Activated naive CD4-positive, alpha-beta T cell treated with anti-CD3 and anti-CD28 coated beads, Interleukin-2, amount 50 U/mL, for 24 hours (primary cell): ENCODE measurements around the gene GOLGA1.
"Not testable (repeated sequence)": the region's sequence is repeated elsewhere in the genome, so short reads cannot be mapped to it uniquely, and the experiment has no call there.

Experiments used
- H3K27ac Mint-ChIP-seq: one replicate; pipeline ENCODE4 v1.8.0; 2021; ENCODE audit warnings: mild to moderate bottlenecking, mixed read lengths
- H3K27me3 Mint-ChIP-seq: one replicate; pipeline ENCODE4 v1.8.0; 2021; ENCODE audit warnings: mixed read lengths
- H3K36me3 Mint-ChIP-seq: one replicate; pipeline ENCODE4 v1.8.0; 2021; ENCODE audit warnings: mixed read lengths
- H3K4me1 Mint-ChIP-seq: one replicate; pipeline ENCODE4 v1.8.0; 2021; ENCODE audit warnings: mixed read lengths
- H3K4me3 Mint-ChIP-seq: one replicate; pipeline ENCODE4 v1.8.0; 2021; ENCODE audit warnings: mild to moderate bottlenecking, mixed read lengths
- H3K9me3 Mint-ChIP-seq: one replicate; pipeline ENCODE4 v1.8.0; 2021; ENCODE audit warnings: mixed read lengths

Gene GOLGA1, protein sequence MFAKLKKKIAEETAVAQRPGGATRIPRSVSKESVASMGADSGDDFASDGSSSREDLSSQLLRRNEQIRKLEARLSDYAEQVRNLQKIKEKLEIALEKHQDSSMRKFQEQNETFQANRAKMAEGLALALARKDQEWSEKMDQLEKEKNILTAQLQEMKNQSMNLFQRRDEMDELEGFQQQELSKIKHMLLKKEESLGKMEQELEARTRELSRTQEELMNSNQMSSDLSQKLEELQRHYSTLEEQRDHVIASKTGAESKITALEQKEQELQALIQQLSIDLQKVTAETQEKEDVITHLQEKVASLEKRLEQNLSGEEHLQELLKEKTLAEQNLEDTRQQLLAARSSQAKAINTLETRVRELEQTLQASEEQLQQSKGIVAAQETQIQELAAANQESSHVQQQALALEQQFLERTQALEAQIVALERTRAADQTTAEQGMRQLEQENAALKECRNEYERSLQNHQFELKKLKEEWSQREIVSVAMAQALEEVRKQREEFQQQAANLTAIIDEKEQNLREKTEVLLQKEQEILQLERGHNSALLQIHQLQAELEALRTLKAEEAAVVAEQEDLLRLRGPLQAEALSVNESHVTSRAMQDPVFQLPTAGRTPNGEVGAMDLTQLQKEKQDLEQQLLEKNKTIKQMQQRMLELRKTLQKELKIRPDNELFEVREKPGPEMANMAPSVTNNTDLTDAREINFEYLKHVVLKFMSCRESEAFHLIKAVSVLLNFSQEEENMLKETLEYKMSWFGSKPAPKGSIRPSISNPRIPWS

GRCh38 chr9:124940894-124941678, at the start of gene GOLGA1:
GOLGA1 (minus strand) TSS chr9:124941083; CDS start chr9:124938711, 2,372 bp downstream.
- Mint-ChIP-seq H3K9me3 (no peaks in the 10 kb centered on the region), H3K4me3 (peak within 1 kb of the TSS; percentile 98), H3K4me1 (peaks cover 30% of the 10 kb centered on the region), H3K36me3 (peaks cover 6% of the 10 kb centered on the region), H3K27ac (peak within 1 kb of the TSS; percentile 99), H3K27me3 (no peaks in the 10 kb centered on the region)

GRCh38 chr9:124983698-124984097, 42.8 kb upstream of the GOLGA1 start:
- Mint-ChIP-seq H3K4me1 (no peaks in the 10 kb centered on the region), H3K9me3 (no peaks in the 10 kb centered on the region), H3K4me3 (no peak overlapping the region), H3K27me3 (no peaks in the 10 kb centered on the region), H3K27ac (no peak overlapping the region), H3K36me3 (peaks cover 26% of the 10 kb centered on the region)

DNA sequence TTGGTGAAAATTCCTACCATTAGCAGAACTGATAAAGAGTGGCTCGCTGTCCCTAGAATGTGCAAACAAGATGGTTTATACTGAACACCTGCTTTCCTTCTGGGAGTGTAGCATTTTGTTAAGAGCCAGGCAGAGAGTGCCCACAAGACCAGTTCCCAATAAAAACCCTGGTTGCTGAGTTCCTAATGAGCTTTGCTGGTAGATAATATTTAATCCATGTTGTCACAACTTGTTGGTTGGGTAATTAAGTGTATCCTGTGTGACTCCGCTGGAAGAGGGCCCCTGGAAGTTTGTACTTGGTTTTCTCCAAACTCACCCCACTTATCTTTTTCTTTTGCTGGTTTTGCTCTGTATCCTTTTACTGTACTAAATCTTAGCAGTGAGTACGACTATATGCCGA, 39.5 kb upstream of the GOLGA1 start:
- Mint-ChIP-seq H3K4me1 (no peaks in the 10 kb centered on the region), H3K4me3 (no peak overlapping the region), H3K27me3 (no peaks in the 10 kb centered on the region), H3K9me3 (no peaks in the 10 kb centered on the region), H3K27ac (no peak overlapping the region), H3K36me3 (peaks cover 14% of the 10 kb centered on the region)

GRCh38 chr9:124975131-124975530, 34.2 kb upstream of the GOLGA1 start:
- H3K9me3 Mint-ChIP-seq, result no peaks in the 10 kb centered on the region
- no peaks in the 10 kb centered on the region for H3K4me1 Mint-ChIP-seq
- H3K36me3 Mint-ChIP-seq, result peaks cover 8% of the 10 kb centered on the region
- H3K27me3 Mint-ChIP-seq, result no peaks in the 10 kb centered on the region
- no peak overlapping the region for H3K27ac Mint-ChIP-seq
- H3K4me3 Mint-ChIP-seq, result no peak overlapping the region

GRCh38 chr9:124973807-124974206, 32.9 kb upstream of the GOLGA1 start:
- H3K4me3 Mint-ChIP-seq, result no peak overlapping the region

DNA sequence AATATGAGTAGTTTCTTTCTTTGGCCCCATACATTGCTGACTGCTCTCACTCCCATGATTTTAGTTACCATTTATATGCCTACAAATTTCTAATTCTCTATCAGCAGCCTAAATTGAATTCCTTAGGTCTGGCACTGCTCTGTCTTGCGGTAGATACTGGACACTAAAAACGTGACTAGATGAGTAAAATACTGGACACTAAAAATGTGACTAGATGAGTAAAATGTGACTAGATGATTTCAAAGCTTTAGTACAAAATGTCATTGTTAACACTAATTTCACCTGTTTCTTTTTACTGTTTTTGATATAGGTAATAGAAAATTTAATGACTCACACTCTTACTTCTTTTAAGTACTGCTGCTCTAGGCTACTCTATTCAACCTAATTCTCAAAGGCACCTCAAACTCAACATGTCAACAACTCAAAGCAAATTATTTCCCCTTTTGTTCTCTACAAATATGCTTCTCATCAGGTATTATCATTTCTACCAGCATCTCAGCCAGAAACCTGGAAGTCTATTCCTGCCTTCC, 31.4 kb upstream of the GOLGA1 start:
- Mint-ChIP-seq H3K36me3 (peaks cover 10% of the 10 kb centered on the region), H3K4me3 (no peak overlapping the region), H3K27ac (peak overlapping the region; percentile 18), H3K4me1 (peaks cover 7% of the 10 kb centered on the region), H3K27me3 (no peaks in the 10 kb centered on the region), H3K9me3 (no peaks in the 10 kb centered on the region)

More at GRCh38 chr9:124973807-124974206, 32.9 kb upstream of the GOLGA1 start:
- H3K36me3 Mint-ChIP-seq, result peaks cover 8% of the 10 kb centered on the region
- H3K27ac Mint-ChIP-seq, result no peak overlapping the region
- H3K27me3 Mint-ChIP-seq, result no peaks in the 10 kb centered on the region
- no peaks in the 10 kb centered on the region for H3K4me1 Mint-ChIP-seq
- no peaks in the 10 kb centered on the region for H3K9me3 Mint-ChIP-seq

GRCh38 chr9:124969401-124969800, 28.5 kb upstream of the GOLGA1 start:
- Mint-ChIP-seq H3K27ac (no peak overlapping the region), H3K27me3 (no peaks in the 10 kb centered on the region), H3K4me3 (no peak overlapping the region), H3K36me3 (peaks cover 13% of the 10 kb centered on the region), H3K4me1 (peaks cover 34% of the 10 kb centered on the region), H3K9me3 (no peaks in the 10 kb centered on the region)

DNA sequence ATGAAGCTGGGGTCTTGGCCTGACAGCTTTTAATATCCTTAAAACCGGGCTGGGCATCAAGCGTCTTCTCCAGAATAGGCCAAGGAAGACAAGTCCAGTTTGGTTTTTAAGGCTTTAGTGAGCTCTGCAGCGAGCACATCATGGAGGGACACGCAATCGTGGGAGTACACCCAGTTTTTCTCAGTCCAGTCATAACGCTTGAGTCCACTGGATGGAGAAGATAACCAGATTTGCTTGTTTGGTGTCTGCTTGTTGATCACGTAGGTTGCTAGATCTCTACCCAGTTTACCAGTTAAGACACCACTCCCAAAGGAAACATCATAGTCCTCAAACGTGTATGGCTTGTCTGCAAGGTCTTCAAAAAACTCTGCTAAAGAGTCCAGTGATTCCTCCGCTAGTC, 27.4 kb upstream of the GOLGA1 start:
- no peaks in the 10 kb centered on the region for H3K27me3 Mint-ChIP-seq
- no peak overlapping the region for H3K27ac Mint-ChIP-seq
- H3K9me3 Mint-ChIP-seq, result no peaks in the 10 kb centered on the region
- peaks cover 43% of the 10 kb centered on the region for H3K4me1 Mint-ChIP-seq
- H3K36me3 Mint-ChIP-seq, result peaks cover 9% of the 10 kb centered on the region
- H3K4me3 Mint-ChIP-seq, result no peak overlapping the region

DNA sequence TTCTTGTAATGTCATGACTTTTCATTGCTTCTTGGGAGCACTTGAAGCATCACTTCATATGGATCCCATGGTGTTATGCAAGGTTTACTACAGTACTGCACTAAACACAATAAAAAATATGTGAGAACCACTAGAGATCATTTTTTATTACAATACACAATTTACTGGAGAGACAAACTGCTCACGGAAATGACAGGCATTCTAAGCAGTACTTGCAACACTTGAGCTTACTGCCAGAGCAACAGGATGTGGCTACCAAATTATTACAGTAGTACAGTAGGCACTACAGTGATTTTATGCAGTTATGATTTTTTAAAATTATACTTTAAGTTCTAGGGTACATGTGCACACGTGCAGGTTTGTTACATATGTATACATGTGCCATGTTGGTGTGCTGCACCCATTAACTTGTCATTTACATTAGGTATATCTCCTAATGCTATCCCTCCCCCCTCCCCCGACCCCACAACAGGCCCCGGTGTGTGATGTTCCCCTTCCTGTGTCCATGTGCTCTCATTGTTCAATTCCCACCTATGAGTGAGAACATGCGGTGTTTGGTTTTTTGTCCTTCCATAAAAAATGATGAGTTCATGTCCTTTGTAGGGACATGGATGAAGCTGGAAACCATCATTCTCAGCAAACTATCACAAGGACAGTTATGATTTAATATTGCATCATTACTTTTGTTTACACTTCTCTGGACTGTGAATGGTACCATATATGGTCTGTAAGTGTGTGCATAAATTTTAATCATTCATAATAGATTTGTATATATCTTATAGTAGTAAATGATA, 25.1 kb upstream of the GOLGA1 start:
- not testable (repeated sequence) for H3K27me3 Mint-ChIP-seq, H3K36me3 Mint-ChIP-seq, H3K9me3 Mint-ChIP-seq
- Mint-ChIP-seq H3K27ac (peak overlapping the region; percentile 99), H3K4me3 (peak overlapping the region; percentile 72), H3K4me1 (peaks cover 43% of the 10 kb centered on the region)

- no peaks in the 10 kb centered on the region for H3K9me3 Mint-ChIP-seq
- peaks cover 43% of the 10 kb centered on the region for H3K4me1 Mint-ChIP-seq
- peaks cover 4% of the 10 kb centered on the region for H3K36me3 Mint-ChIP-seq
- H3K27me3 Mint-ChIP-seq, result no peaks in the 10 kb centered on the region
- peak overlapping the region; percentile 49 for H3K4me3 Mint-ChIP-seq
- H3K27ac Mint-ChIP-seq, result peak overlapping the region; percentile 99
These were observed 23.7 kb upstream of the GOLGA1 start for GRCh38 chr9:124964604-124965003.

DNA sequence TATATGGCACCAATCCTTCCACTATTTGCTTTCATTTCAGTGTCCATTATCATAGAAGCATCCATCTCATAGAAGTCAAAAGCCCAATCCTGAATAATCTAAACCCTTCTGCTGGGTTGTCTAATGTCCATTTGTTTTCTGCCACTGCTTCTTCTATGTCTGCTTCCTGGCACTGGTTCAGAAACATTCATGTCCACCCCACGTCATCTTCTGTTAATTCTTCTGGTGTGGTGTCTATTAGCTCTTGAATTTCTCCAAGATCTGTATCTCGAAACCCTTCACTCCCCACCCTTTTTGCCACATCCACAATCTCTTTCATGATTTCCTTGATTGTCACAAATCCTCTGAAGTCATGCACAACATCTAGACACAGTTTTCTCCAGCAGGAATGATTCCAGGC, 23.2 kb upstream of the GOLGA1 start:
- no peaks in the 10 kb centered on the region for H3K27me3 Mint-ChIP-seq
- peaks cover 4% of the 10 kb centered on the region for H3K36me3 Mint-ChIP-seq
- H3K27ac Mint-ChIP-seq, result peak overlapping the region; percentile 99
- no peak overlapping the region for H3K4me3 Mint-ChIP-seq
- H3K4me1 Mint-ChIP-seq, result peaks cover 43% of the 10 kb centered on the region
- no peaks in the 10 kb centered on the region for H3K9me3 Mint-ChIP-seq

- peaks cover 19% of the 10 kb centered on the region for H3K4me1 Mint-ChIP-seq
- no peaks in the 10 kb centered on the region for H3K27me3 Mint-ChIP-seq
- H3K27ac Mint-ChIP-seq, result no peak overlapping the region
- H3K9me3 Mint-ChIP-seq, result no peaks in the 10 kb centered on the region
- H3K36me3 Mint-ChIP-seq, result peaks cover 2% of the 10 kb centered on the region
- no peak overlapping the region for H3K4me3 Mint-ChIP-seq
These were observed 19.5 kb upstream of the GOLGA1 start for GRCh38 chr9:124960409-124960752.

- not testable (repeated sequence) for H3K36me3 Mint-ChIP-seq, H3K27me3 Mint-ChIP-seq, H3K27ac Mint-ChIP-seq, H3K4me3 Mint-ChIP-seq, H3K9me3 Mint-ChIP-seq
- peaks cover 14% of the 10 kb centered on the region for H3K4me1 Mint-ChIP-seq
These were observed 19.0 kb upstream of the GOLGA1 start for GRCh38 chr9:124959671-124960408.

GRCh38 chr9:124954255-124954654, 13.4 kb upstream of the GOLGA1 start:
- no peak overlapping the region for H3K4me3 Mint-ChIP-seq
- H3K4me1 Mint-ChIP-seq, result no peaks in the 10 kb centered on the region
- H3K36me3 Mint-ChIP-seq, result peaks cover 4% of the 10 kb centered on the region
- no peaks in the 10 kb centered on the region for H3K27me3 Mint-ChIP-seq
- no peak overlapping the region for H3K27ac Mint-ChIP-seq
- H3K9me3 Mint-ChIP-seq, result no peaks in the 10 kb centered on the region
